GM18907 (cell line): ENCODE data around the gene OR1G1.
"Not testable (repeated sequence)": the region's sequence is repeated elsewhere in the genome, so short reads cannot be mapped to it uniquely, and the experiment has no call there.

Experiments
- ATAC-seq: cut with Tn5 transposase; IDR thresholded peaks from one replicate; pipeline ENCODE4 v1.9.1; 2021; ENCODE audit warnings: mild to moderate bottlenecking, moderate library complexity; ENCODE audit not compliant: unreplicated experiment

Gene OR1G1

DNA sequence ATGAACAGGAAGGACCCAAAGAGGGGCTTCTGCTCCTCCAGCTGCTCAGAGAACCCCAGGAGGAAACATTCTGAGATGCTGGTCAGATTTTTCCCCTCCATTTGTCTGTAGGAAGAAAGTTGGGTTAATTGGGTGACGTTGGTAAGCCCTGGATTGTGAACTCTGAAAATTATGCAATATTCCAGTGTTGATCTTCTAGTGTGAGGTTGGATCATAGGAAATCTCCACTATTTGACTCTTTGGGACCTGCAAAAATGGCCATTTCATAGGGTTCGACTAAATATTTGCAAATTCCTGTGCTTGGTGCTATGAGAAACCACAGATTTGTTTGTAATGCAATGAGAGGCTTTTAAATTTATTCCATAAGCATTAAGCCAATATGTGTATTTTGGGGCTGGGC lies at the start of gene OR1G1:
OR1G1 (minus strand) TSS at position 101 of the 400 bp plus-strand sequence; CDS start at position 101, 0 bp downstream.
- no peak for ATAC-seq

DNA sequence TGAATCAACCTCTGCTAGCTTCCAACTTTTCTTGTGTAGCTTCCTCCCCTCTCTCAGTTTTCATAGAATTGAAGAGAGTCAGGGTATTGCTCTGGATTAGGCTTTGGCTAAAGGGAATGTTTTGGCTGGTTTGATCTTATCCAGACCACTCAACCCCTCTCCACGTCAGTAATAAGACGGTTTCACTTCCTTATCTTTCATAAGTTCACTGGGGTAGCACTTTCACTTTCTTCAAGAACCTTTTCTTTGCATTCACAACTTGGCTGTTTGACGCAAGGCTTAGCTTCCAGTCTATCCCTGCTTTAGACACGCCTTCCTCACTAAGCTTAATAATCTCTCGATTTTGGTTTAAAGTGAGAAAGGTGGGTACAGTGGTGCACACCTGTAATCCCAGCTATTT lies 40.2 kb upstream of the OR1G1 start:
- ATAC-seq = no peak

DNA sequence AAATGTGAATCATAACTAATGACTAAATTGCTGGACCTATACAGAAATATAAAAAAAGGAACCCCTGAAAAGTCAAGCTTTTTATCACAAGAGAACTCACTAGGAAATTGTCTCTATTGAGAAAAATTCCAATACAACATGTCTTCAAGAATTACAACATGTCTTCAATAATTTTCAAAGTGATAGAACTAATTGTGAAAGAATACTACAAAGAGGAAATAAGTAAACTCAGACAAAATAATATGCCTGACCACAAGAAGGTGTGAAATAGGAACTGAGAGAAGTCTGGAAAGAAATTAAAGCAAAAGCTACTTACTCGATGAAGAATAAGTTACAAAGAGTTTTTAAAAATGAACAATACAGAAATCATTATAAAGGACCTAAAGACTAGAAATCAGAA lies 29.9 kb upstream of the OR1G1 start:
- ATAC-seq = no peak

DNA sequence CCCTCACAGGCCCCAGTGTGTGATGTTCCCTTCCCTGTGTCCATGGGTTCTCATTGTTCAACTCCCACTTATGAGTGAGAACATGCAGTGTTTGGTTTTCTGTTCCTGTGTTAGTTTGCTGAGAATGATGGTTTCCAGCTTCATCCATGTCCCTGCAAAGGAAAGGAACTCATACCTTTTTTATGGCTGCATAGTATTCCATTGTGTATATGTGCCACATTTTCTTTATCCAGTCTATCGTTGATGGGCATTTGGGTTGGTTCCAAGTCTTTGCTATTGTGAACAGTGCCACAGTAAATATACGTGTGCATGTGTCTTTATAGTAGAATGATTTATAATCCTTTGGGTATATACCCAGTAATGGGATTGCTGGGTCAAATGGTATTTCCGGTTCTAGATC lies 10.1 kb upstream of the OR1G1 start:
- not testable (repeated sequence) for ATAC-seq

DNA sequence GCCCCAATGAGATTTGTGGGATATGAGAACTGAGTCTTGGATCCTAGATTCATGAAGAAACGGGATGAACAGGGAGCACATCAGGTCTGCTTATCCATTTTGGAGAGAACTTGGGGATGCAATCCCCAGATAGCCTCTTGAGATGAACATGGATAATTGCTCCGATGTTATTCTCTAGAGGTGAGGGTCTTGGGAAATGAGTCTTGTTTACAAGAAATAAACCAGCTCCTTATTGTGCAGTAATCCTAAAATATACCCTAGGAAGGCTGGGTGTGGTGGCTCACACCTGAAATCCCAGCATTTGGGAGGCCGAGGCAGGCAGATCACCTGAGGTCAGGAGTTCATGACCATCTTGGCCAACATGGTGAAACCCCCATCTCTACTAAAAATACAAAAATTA lies 23.0 kb downstream of the OR1G1 start, which contains the start of gene OR1D2:
OR1D2 (minus strand) TSS at position 101 of the 400 bp plus-strand sequence. CDS start 11,426 bp downstream, outside the sequence.
- ATAC-seq = no peak
